ENCODE data around the gene ZCCHC7.

GRCh38 chr9:37328556-37329227, 208.3 kb downstream of the ZCCHC7 start:
- TF ChIP-seq POLR2A (IDR thresholded peaks at IDR 0.05) = no peak
- TF ChIP-seq, protein P1, sequence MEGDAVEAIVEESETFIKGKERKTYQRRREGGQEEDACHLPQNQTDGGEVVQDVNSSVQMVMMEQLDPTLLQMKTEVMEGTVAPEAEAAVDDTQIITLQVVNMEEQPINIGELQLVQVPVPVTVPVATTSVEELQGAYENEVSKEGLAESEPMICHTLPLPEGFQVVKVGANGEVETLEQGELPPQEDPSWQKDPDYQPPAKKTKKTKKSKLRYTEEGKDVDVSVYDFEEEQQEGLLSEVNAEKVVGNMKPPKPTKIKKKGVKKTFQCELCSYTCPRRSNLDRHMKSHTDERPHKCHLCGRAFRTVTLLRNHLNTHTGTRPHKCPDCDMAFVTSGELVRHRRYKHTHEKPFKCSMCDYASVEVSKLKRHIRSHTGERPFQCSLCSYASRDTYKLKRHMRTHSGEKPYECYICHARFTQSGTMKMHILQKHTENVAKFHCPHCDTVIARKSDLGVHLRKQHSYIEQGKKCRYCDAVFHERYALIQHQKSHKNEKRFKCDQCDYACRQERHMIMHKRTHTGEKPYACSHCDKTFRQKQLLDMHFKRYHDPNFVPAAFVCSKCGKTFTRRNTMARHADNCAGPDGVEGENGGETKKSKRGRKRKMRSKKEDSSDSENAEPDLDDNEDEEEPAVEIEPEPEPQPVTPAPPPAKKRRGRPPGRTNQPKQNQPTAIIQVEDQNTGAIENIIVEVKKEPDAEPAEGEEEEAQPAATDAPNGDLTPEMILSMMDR (IDR thresholded peaks at IDR 0.05) = no peak
- no peak for TF ChIP-seq EP300 (IDR thresholded peaks at IDR 0.05)
